ENCODE data around the gene SORCS2. TPM values are rescaled to one million over a fixed set of nuclear protein-coding genes. Genes with fewer than 3 reads are reported as not detected.

SORCS2 gene
- total RNA-seq, 4 donors from 2014 or later = 2.0 to 7.4 (median 3.6) TPM

DNA sequence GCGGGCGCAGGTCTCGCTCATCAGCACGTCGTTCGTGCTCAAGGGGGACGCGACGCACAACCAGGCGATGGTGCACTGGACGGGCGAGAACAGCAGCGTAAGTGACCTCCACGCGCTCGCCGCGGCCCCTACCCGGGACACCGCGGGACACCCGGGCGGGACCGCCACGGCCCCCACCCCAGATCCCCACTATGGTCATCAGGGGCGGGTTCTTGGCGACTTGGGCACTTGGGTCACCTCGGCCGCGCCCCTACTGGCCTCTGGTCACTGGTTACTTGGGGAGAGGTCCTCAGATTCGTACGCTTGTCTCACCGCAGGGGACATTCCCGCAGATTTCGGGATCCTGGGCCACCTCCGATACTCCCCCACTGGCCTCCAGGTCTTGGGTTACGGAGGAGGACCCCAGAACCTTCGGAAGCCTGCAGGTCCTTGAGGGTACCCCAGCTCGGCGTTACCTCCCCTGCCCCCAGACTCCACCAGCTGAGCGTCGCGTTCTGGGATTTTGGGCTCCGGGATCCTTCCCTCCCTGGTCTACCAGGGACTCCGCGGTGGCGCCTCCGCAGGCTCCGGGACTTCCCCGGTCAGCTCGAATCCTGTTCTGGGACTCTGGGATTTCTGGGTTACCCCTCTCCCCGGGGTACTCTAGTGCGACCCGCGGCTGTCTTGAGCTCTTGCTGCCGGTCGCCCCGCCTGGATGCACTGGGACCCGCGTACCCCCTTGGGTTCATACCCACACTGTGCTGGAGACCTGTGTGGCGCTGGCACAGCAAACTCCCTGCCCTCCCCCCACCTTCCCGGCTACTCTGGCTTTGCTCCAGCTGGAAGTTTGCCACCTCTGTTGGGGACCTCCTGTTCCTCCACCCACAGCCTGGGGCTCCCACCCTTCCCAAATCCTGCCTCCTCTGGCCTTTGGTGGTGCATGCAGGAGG is 956 bp downstream of the SORCS2 start:
- Histone ChIP-seq H3K4me3 (peak overlapping the region; percentile 49 to 61), H3K9me3 (no peaks in the 10 kb centered on the region), H3K27ac (peak overlapping the region in 2 of 4 donors; percentile 14 to 61), H3K27me3 (peaks cover 40% of the 10 kb centered on the region), H3K4me1 (peaks cover 0 to 66% (median 18%) of the 10 kb centered on the region in 3 donors), H3K36me3 (no peaks in the 10 kb centered on the region)
- TF ChIP-seq EP300 (IDR thresholded peaks at IDR 0.05) (no peak), POLR2AphosphoS5 (IDR thresholded peaks at IDR 0.05) (no peak), POLR2A (IDR thresholded peaks at IDR 0.05) (no peak)
- TF ChIP-seq, protein P1, sequence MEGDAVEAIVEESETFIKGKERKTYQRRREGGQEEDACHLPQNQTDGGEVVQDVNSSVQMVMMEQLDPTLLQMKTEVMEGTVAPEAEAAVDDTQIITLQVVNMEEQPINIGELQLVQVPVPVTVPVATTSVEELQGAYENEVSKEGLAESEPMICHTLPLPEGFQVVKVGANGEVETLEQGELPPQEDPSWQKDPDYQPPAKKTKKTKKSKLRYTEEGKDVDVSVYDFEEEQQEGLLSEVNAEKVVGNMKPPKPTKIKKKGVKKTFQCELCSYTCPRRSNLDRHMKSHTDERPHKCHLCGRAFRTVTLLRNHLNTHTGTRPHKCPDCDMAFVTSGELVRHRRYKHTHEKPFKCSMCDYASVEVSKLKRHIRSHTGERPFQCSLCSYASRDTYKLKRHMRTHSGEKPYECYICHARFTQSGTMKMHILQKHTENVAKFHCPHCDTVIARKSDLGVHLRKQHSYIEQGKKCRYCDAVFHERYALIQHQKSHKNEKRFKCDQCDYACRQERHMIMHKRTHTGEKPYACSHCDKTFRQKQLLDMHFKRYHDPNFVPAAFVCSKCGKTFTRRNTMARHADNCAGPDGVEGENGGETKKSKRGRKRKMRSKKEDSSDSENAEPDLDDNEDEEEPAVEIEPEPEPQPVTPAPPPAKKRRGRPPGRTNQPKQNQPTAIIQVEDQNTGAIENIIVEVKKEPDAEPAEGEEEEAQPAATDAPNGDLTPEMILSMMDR (IDR thresholded peaks at IDR 0.05) = peak in 1 of 4 experiments; percentile 13
- 5 to 6% methylated on average over 8 to 11 of the region's 62 CpGs for WGBS, 2 donors (ENCODE audit: low coverage in 1 of 2)
- ATAC-seq = peak; percentile 23

DNA sequence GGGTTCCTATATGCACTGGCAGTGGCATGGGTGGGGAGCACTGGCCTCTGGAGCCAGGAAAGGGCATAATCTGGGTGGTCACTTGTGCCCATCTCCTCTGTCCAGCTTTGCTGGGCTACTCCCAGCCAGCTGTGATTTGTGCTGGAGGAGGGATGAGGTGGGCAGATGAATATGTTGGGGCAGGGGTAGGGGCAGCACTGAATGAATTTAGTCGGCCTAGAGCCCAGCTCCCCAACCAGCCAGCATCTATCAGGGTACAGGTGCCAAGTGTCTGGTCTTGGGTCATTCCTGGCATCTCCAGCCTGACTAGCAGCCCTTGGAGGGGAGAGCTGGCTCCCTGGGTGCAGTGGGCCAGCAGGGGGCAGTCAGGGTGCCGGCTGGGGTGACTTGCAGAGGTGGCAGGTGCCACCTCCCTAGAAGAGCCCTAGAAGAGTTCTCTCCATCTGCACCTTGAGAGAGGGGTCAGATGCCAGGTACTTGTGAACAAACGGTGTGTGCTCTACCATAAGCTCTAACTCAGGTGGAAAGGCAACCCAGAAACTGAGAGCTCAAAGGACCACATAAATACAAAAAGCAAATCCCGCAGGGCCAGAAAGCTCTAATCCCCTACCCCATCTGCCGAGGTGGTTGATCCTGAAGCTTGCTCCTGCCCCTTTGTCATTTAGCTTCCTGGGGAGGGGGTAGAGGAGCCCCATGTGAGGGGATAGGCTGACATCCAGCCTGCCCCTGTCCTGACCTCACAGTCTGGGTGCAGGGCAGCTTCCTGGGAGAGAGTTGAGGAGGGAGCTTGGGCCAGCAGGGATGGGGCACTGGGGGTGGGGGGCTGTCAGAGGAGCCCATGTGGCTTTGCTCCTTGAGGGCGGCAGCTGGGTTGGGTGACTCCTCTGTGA is 2.2 kb downstream of the SORCS2 start:
- ATAC-seq = no peak
- Histone ChIP-seq H3K27ac (peak overlapping the region in 2 of 4 donors; percentile 14 to 61), H3K27me3 (peaks cover 28% of the 10 kb centered on the region), H3K4me1 (peaks cover 0 to 67% (median 18%) of the 10 kb centered on the region in 3 donors), H3K36me3 (no peaks in the 10 kb centered on the region), H3K9me3 (no peaks in the 10 kb centered on the region), H3K4me3 (no peak overlapping the region)
- TF ChIP-seq, protein P1 (IDR thresholded peaks at IDR 0.05) = peak in 3 of 4 experiments; percentile 29 to 64 (median 43)
- TF ChIP-seq EP300 (IDR thresholded peaks at IDR 0.05) (no peak), POLR2A (IDR thresholded peaks at IDR 0.05) (no peak), POLR2AphosphoS5 (IDR thresholded peaks at IDR 0.05) (no peak)
- 80% methylated on average over 1 of the region's 6 CpGs for WGBS, 2 donors (ENCODE audit: low coverage in 1 of 2)

DNA sequence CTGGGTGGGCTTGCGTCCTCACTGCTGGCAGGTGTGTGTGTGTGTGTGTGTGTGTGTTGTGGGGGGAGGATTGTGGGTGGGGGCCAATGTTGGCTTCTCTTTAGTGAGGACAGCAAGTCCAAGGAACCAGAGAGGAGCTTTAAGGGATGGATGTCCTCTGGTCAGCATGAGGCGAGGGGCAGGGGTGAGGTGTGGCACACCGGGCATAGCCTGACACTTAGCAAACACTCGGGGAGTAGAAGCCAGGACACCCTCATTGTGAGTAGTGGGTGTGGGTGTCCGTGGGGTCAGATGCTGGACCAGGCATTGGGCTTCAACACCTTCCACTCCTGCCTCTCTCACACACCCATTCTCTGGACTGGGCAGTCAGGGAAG is 2.8 kb downstream of the SORCS2 start:
- no peaks in the 10 kb centered on the region for H3K36me3 ChIP-seq
- H3K4me3 ChIP-seq = no peak overlapping the region
- H3K9me3 ChIP-seq = no peaks in the 10 kb centered on the region
- peaks cover 0 to 67% (median 18%) of the 10 kb centered on the region in 3 donors for H3K4me1 ChIP-seq
- WGBS, 2 donors (ENCODE audit: low coverage in 1 of 2) = no CpG with 5 or more reads among the region's 5 CpGs
- TF ChIP-seq POLR2AphosphoS5 (IDR thresholded peaks at IDR 0.05) (no peak), POLR2A (IDR thresholded peaks at IDR 0.05) (no peak), EP300 (IDR thresholded peaks at IDR 0.05) (no peak)
- TF ChIP-seq, protein P1 (IDR thresholded peaks at IDR 0.05) = no peak
- ATAC-seq = no peak
- peaks cover 28% of the 10 kb centered on the region for H3K27me3 ChIP-seq
- H3K27ac ChIP-seq = peak overlapping the region in 2 of 4 donors; percentile 7 to 61

DNA sequence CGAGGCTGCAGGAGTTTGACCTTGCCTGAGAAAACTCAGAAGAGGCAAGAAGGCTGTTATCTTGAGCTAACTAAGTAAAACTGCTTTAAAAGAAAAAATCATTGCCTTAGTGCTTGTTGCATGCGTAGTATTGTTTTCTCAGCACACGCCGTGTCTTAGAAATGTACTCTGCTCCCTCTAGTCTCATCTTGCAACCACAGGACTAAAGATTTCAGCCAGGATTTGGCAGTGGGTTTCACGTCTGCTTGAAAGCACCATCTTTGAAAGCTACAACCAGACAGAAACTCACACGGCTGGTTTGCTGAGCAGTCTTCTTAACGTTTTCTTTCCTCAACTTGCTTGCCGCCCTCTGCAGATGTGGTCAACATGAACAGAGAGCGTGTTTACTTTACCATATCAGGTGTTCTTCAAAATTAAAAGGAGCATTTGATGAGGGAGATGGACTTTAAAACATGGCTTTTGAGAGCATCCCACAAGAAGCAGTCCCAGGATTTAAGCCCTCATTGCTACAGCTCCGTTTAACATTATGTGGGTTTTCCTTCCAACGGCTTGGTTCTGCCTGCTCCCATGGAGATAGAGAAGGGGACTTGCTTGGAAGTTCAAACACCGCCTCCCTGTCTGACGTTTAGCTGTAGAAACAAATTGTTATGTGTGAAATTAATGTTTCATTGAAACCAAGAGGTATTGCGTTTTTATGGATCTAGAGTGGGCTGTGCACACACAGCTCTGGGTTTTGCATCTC is 3.4 kb downstream of the SORCS2 start:
- Histone ChIP-seq H3K4me1 (peaks cover 0 to 67% (median 18%) of the 10 kb centered on the region in 3 donors), H3K9me3 (no peaks in the 10 kb centered on the region), H3K27ac (peak overlapping the region in 2 of 4 donors; percentile 7 to 61), H3K4me3 (no peak overlapping the region), H3K36me3 (no peaks in the 10 kb centered on the region), H3K27me3 (peaks cover 28% of the 10 kb centered on the region)
- TF ChIP-seq, protein P1 (IDR thresholded peaks at IDR 0.05) = no peak
- TF ChIP-seq POLR2A (IDR thresholded peaks at IDR 0.05) (no peak), EP300 (IDR thresholded peaks at IDR 0.05) (no peak), POLR2AphosphoS5 (IDR thresholded peaks at IDR 0.05) (no peak)
- no peak for ATAC-seq
- 38 to 58% methylated on average over 13 to 14 of the region's 14 CpGs for WGBS, 2 donors (ENCODE audit: low coverage in 1 of 2)
